ENCODE measurements around the gene MFSD6L.

DNA sequence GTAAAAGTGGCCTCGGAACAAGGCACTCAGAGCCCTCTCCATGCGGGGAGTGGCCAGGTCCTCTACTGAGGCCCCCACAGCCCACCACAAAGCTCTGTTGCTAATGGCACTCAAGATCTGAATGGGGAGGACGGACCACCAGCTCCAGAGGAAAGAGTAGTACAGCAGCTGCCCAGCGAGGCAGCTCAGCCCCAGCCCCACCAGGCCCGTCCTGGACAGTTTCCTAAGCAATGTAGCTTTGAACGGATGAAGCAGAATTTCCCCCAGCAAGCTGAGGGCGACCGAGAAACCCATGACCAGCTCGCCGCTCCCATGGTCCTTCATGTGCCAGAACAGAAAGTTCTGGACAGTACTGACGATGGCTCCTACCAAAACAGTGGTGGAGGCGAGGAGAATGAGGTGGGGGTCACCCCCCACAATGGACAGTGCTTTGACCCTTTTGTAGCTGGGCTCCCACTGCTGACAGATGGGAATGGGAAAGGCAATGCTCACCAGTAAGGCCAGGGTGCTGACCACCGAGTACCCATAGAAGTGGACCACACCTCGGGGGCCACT, 1.5 kb downstream of the MFSD6L start:
- TF ChIP-seq GATA2 (IDR thresholded peaks at IDR 0.05; ENCODE audit: low read depth, low read length) = no peak
- no peak for TF ChIP-seq GATA3 (IDR thresholded peaks at IDR 0.05; ENCODE audit: low read depth, low read length)

Measured in SH-SY5Y (cell line).